Large intestine (tissue), 3 donors: ENCODE results near the gene PRTN3. TPM values are rescaled to one million over a fixed set of nuclear protein-coding genes. Genes with fewer than 3 reads are reported as not detected.
"Not testable (repeated sequence)": the region's sequence is repeated elsewhere in the genome, so short reads cannot be mapped to it uniquely, and the experiment has no call there.

Experiments used
- DNase-seq, 2 donors: peaks; one replicate each; pipeline versions ENCODE4 v3.0.0 to v3.0.0-alpha.2; 2013
- H3K27ac ChIP-seq: one replicate; pipeline ENCODE4 v1.5.1; 2013; ENCODE audit warnings: low read length
- H3K27me3 ChIP-seq: 2 replicates; pipeline ENCODE4 v1.6.1; 2013; ENCODE audit warnings: low read length; ENCODE audit not compliant: control insufficient read depth, insufficient read depth
- H3K36me3 ChIP-seq: 2 replicates; pipeline ENCODE4 v1.6.1; 2013; ENCODE audit warnings: low read length; ENCODE audit not compliant: control insufficient read depth, insufficient read depth
- H3K4me1 ChIP-seq: one replicate; pipeline ENCODE4 v1.6.1; 2013; ENCODE audit warnings: low read length; ENCODE audit not compliant: control insufficient read depth, insufficient read depth
- H3K4me3 ChIP-seq: one replicate; pipeline ENCODE4 v1.5.1; 2013; ENCODE audit warnings: low read length
- H3K9me3 ChIP-seq: one replicate; pipeline ENCODE4 v1.6.1; 2013; ENCODE audit warnings: mild to moderate bottlenecking, low read depth, low read length, moderate library complexity; ENCODE audit not compliant: control insufficient read depth
- WGBS: methylation state at CpG from one replicate; pipeline ENCODE4 v1.1.5; 2013; ENCODE audit warnings: low lambda C conversion rate; ENCODE audit not compliant: insufficient coverage; 5-methylcytosine and 5-hydroxymethylcytosine counted together
- polyA plus RNA-seq: library from polyadenylated mRNA; unstranded; fragments of 120-200 nt; gene quantifications from one replicate; pipeline ENCODE4 v1.2.1, GENCODE V29; 2013

Gene PRTN3
- polyA plus RNA-seq, 1 donor = 0.22 TPM

DNA sequence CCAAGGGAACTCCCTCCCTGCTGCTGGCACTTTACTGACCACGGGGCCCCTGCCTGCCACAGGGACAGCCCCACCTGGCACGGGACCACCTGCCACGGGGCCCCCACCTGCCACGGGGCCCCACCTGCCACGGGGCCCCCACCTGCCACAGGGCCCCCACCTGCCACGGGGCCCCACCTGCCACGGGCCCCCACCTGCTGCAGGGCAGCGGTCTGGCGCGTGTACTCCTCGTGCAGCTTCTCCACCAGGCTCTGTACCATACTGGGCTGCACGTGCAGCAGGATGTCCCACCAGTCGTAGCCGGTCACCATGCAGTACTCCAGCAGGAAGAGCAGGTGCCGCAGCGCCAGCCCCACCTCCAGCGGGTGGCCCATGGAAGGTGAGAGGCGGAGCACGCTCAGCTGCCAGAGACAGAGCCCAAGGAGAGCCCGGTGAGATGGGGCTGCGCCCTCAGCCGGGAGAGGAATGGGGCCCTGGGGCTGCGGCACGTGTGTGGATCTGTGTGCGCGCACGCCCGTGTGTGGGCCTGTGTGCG, 36.0 kb downstream of the PRTN3 start:
- no peak overlapping the region for H3K4me3 ChIP-seq
- no CpG with 5 or more reads among the region's 29 CpGs for WGBS
- H3K9me3 ChIP-seq = no peaks in the 10 kb centered on the region
- H3K27me3 ChIP-seq = no peaks in the 10 kb centered on the region
- peaks cover 55% of the 10 kb centered on the region for H3K36me3 ChIP-seq
- no peak for DNase-seq
- H3K27ac ChIP-seq = no peak overlapping the region
- no peaks in the 10 kb centered on the region for H3K4me1 ChIP-seq

GRCh38 chr19:877992-878660, 37.3 kb downstream of the PRTN3 start:
- not testable (repeated sequence) for H3K4me3 ChIP-seq, H3K27me3 ChIP-seq, DNase-seq, H3K27ac ChIP-seq, H3K4me1 ChIP-seq, H3K9me3 ChIP-seq
- H3K36me3 ChIP-seq = peaks cover 62% of the 10 kb centered on the region
- WGBS = no CpG with 5 or more reads among the region's 23 CpGs

DNA sequence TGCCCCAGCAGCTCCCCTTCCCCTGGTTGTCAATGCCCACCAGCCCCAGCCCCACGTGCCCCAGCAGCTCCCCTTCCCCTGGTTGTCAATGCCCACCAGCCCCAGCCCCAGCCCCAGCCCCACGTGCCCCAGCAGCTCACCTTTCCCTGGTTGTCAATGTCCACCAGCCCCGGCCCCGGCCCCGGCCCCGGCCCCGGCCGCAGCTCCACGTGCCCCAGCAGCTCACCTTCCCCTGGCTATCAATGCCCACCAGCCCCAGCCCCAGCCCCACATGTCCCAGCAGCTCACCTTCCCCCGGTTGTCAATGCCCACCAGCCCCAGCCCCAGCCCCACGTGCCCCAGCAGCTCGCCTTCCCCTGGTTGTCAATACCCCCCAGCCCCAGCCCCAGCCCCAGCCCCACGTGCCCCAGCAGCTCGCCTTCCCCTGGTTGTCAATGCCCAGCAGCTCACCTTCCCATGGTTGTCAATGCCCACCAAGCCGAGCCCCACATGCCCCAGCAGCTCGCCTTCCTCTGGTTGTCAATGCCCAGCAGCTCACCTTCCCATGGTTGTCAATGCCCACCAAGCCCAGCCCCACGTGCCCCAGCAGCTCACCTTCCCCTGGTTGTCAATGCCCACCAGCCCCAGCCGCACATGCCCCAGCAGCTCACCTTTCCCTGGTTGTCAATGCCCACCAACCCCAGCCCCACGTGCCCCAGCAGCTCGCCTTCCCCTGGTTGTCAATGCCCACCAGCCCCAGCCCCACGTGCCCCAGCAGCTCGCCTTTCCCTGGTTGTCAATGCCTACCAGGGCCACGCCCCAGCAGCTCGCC, 38.2 kb downstream of the PRTN3 start:
- DNase-seq, H3K4me3 ChIP-seq, H3K9me3 ChIP-seq, H3K27me3 ChIP-seq, H3K4me1 ChIP-seq, H3K27ac ChIP-seq: not testable (repeated sequence)
- H3K36me3 ChIP-seq = peaks cover 62% of the 10 kb centered on the region
- WGBS = 88% methylated on average over 3 of the region's 24 CpGs

DNA sequence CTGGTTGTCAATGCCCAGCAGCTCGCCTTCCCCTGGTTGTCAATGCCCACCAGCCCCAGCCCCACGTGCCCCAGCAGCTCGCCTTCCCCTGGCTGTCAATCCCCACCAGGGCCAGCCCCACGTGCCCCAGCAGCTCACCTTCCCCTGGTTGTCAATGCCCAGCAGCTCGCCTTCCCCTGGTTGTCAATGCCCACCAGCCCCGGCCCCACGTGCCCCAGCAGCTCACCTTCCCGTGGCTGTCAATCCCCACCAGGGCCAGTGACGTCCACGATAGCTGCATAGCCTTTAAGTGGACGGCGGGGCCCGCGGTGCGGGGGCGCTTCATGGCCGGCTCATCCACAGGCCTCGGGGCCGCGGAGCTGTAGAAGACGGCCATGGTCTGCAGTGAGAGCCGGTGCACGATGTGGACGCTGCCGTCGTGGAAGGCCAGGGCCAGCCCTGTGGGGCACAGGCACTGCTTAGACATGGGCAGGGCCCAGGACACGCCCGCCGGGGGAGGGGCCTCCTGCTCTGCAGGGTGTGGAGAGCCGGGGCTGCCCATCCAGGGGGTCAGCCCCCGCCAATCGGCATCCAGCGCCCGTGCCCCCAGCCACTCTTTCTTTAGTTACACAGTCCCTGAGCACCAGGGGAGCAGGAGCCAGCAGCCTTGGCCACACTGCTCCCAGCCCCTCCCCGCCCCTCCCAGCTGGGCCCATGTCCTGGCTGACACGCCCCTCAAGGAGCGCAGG, 39.1 kb downstream of the PRTN3 start:
- Histone ChIP-seq H3K36me3 (peaks cover 65% of the 10 kb centered on the region), H3K4me1 (no peaks in the 10 kb centered on the region), H3K27me3 (no peaks in the 10 kb centered on the region), H3K27ac (no peak overlapping the region), H3K4me3 (no peak overlapping the region), H3K9me3 (no peaks in the 10 kb centered on the region)
- DNase-seq = no peak
- no CpG with 5 or more reads among the region's 37 CpGs for WGBS

DNA sequence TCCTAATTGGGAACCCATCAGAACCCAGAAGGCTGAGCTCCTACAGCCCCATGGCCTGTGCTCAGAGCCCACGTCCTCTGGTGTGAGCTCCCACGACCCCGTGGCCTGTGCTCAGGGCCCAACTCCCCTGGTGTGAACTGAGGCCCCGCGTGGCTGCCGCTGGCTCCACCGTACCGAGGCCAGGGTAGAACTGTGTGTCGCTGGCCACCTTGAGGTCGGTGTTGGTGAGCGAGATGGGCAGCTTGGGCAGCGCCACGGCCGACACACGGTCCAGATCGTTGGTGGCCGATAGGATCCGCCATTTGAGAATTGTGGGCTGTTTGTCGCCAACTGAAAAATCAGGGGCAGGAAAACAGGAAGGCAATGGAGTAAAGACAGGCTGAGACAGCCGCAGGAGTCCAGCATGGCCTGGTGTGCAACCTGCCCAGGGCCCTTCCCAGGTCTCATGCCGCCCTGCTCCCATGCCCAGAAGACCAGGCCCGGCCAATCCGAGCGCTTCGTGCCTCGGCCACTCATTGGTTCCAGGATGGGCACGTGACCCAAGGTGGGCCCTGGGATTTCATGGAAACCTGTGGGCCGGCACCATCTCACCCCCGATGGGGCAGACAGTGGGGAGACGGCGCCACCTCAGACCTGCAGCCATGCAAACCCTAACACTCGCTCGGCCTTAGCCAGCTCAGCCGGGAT, 40.7 kb downstream of the PRTN3 start:
- Histone ChIP-seq H3K27me3 (no peaks in the 10 kb centered on the region), H3K4me3 (no peak overlapping the region), H3K4me1 (no peaks in the 10 kb centered on the region), H3K27ac (no peak overlapping the region), H3K9me3 (no peaks in the 10 kb centered on the region), H3K36me3 (peaks cover 67% of the 10 kb centered on the region)
- no peak for DNase-seq
- WGBS = no CpG with 5 or more reads among the region's 34 CpGs

GRCh38 chr19:882871-883497, 42.2 kb downstream of the PRTN3 start:
- H3K9me3 ChIP-seq = no peaks in the 10 kb centered on the region
- no peaks in the 10 kb centered on the region for H3K27me3 ChIP-seq
- no CpG with 5 or more reads among the region's 30 CpGs for WGBS
- no peak for DNase-seq
- peaks cover 66% of the 10 kb centered on the region for H3K36me3 ChIP-seq
- H3K27ac ChIP-seq = no peak overlapping the region
- no peak overlapping the region for H3K4me3 ChIP-seq
- H3K4me1 ChIP-seq = no peaks in the 10 kb centered on the region

DNA sequence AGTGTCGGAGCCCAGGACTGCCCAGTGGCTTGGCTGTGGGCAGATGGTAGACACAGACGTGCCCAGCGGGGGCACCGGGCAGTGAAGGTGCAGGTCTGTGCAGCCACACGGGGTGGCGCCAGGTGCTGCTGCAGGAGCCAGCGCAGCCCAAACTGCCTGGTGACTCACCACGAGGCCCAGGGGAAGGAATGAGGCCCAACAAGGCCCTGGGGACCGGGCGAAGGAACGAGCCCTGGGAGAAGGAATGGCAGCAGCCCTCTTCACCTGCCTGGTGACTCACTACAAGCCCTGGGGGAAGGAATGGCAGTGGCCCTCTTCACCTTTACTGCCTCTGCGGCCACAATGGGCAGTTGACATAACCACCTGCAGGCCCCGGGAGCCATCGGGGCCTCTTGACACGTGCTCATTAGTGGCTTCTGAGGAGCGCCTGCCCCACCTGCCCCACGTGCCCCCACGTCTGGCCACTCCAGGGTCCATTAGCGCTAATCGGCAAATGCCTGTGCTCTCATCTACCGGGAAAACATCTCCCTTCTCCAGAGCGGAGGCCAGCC, 42.9 kb downstream of the PRTN3 start:
- Histone ChIP-seq H3K9me3 (no peaks in the 10 kb centered on the region), H3K4me1 (no peaks in the 10 kb centered on the region), H3K4me3 (no peak overlapping the region), H3K27me3 (no peaks in the 10 kb centered on the region), H3K36me3 (peaks cover 69% of the 10 kb centered on the region), H3K27ac (no peak overlapping the region)
- no CpG with 5 or more reads among the region's 22 CpGs for WGBS
- no peak for DNase-seq

DNA sequence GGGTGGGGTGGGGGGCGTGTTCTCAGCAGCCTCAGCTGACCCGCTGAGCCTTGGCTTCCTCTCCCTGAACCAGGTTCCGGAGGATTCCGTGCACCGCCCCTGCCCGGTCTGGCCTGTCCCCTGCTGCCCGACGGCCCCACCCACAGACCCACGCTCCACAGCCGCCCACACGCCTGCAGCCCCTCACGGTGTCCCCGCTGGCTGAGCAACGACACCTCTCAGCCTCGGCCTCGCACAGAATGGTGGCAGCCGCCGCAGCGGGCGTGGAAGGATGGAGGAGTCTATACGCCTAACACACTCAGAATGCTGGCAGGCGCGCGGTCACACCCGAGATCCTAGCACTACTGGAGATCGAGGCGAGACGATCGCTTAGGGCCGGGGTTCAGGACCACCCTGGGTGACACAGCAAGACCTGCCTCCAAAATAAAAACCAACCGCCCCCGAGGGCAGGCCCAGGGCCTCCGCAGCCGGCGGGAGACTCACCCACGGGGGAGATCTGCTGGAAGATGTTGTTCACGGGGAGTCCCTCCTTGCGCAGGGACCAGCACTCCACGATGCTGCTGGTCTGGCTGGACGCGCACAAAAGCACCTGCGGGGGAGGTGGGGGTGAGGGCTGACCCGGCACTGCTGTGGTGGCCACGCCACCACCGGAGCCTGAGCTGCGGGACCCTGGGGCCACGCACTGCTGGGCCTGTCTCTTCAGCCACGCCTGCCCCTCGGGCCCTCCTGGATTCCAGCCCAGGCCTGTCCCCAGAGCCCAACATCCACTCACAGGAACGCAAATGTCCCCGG, 43.8 kb downstream of the PRTN3 start:
- no peaks in the 10 kb centered on the region for H3K9me3 ChIP-seq
- H3K27me3 ChIP-seq = no peaks in the 10 kb centered on the region
- no peaks in the 10 kb centered on the region for H3K4me1 ChIP-seq
- no peak overlapping the region for H3K27ac ChIP-seq
- DNase-seq = no peak
- no CpG with 5 or more reads among the region's 51 CpGs for WGBS
- H3K36me3 ChIP-seq = peaks cover 76% of the 10 kb centered on the region
- no peak overlapping the region for H3K4me3 ChIP-seq

- Histone ChIP-seq H3K27me3 (no peaks in the 10 kb centered on the region), H3K9me3 (no peaks in the 10 kb centered on the region), H3K36me3 (peaks cover 79% of the 10 kb centered on the region), H3K4me1 (no peaks in the 10 kb centered on the region), H3K4me3 (no peak overlapping the region), H3K27ac (no peak overlapping the region)
- 100% methylated on average over 3 of the region's 64 CpGs for WGBS
- DNase-seq = no peak
These were observed 44.9 kb downstream of the PRTN3 start for GRCh38 chr19:885536-886224.
